AG09309 (cell line): ENCODE measurements around the gene RNF182.

ENCODE experiments used
- DNase-seq: peaks from one replicate; pipeline ENCODE4 v3.0.0-alpha.2; 2010; ENCODE audit warnings: low read depth
- H3K4me3 ChIP-seq: 2 replicates; pipeline ENCODE4 v1.5.1; 2011; ENCODE audit warnings: mild to moderate bottlenecking, low read depth, low read length, moderate library complexity; ENCODE audit not compliant: control insufficient read depth
- CTCF ChIP-seq: IDR thresholded peaks from 2 replicates; pipeline ENCODE4 v1.5.1; 2011; ENCODE audit warnings: mild to moderate bottlenecking, low read depth, low read length, inconsistent platforms; ENCODE audit not compliant: insufficient read depth, control insufficient read depth; ENCODE audit errors: missing control alignments

Gene RNF182

GRCh38 chr6:13978102-13978640 is 53.4 kb downstream of the RNF182 start:
- no peak overlapping the region for H3K4me3 ChIP-seq
- DNase-seq, result no peak
- no peak for TF ChIP-seq CTCF

DNA sequence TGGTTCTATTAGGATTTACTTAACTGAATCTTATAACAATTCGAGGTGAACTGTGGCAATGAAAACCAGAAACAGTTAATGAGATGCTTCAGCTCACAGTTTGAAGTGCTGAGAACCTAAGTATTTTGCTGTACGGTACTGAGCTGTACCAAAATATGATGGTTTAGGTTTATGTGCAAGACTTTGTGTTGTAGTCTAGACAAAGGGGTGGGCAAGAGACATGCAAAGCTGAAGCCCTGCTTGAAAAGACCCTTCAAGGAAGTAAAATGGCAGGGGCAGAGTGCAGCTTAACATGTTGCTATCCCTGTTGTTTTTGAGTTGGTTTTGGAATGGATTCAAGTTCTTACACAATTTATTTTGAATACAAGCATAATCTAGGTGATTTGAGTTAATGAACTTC is 54.0 kb downstream of the RNF182 start:
- TF ChIP-seq CTCF, result no peak
- DNase-seq, result no peak

GRCh38 chr6:13979284-13980171 is 54.8 kb downstream of the RNF182 start:
- no peak overlapping the region for H3K4me3 ChIP-seq
- TF ChIP-seq CTCF, result no peak

More for the DNA sequence above, 54.0 kb downstream of the RNF182 start:
- H3K4me3 ChIP-seq, result no peak overlapping the region

DNA sequence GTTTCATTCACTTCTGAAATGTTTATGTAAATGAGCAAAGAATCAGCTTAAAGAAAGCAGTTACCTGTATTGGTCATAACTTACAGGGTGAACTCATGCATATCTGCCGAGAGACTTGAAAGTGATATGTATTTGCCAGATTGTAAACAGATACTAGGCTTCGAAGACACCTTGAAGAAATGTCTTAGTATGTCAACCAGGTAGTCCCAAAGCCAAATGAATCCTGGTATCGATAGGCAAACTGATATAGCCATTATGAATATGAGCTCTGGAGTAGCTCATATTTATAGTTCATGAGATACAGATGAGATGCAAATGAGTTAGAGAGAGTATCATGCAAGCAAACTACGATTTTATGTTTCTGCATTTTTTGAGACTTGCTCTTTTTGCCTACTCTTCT is 55.8 kb downstream of the RNF182 start:
- no peak for DNase-seq
- no peak for TF ChIP-seq CTCF
- H3K4me3 ChIP-seq, result no peak overlapping the region

More at GRCh38 chr6:13979284-13980171, 54.8 kb downstream of the RNF182 start:
- DNase-seq, result no peak

GRCh38 chr6:13985663-13986325 is 61.0 kb downstream of the RNF182 start:
- no peak for DNase-seq
- no peak for TF ChIP-seq CTCF
- H3K4me3 ChIP-seq, result no peak overlapping the region

DNA sequence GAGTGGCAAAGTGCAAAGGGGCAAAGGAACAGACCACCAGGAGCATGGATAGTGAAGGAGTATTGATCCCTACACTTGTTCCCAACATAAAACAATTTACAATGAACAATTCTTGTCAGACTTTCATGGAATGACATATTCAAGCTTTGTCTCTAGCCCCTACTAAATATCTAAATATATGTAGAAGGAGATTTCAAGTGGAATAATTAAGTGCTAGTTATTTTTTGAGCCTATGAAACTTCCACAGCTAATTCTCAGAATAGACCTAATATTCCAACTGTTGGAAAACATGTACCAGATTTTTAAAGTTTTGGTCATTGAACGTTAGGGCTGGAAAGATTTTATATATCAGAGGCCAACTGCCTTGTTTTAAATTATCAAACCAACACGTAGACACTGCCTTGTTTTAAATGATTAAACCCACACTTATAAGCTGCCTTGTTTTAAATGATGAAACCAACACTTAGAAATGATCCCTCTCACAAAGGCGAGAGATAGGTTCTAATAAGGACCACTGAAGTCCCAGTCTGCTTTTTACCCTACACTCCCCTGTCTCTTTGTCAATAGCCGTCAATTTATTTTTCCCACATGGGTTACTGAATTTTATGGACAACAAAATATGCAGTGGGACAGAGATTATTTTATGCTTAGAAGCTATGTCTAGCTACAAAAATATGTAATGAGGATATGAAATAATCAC is 62.1 kb downstream of the RNF182 start:
- no peak overlapping the region for H3K4me3 ChIP-seq
- no peak for DNase-seq
- no peak for TF ChIP-seq CTCF
